NCI-H748 treated with DMSO at 0.1 percent for 48 hours (cell line): ENCODE results near the gene DKK2.
"Not testable (repeated sequence)": the region's sequence is repeated elsewhere in the genome, so short reads cannot be mapped to it uniquely, and the experiment has no call there.

Experiments used
- DNase-seq: peaks from one replicate; lab custom pipeline; 2025; lab: John Stamatoyannopoulos, UW

DKK2 gene

DNA sequence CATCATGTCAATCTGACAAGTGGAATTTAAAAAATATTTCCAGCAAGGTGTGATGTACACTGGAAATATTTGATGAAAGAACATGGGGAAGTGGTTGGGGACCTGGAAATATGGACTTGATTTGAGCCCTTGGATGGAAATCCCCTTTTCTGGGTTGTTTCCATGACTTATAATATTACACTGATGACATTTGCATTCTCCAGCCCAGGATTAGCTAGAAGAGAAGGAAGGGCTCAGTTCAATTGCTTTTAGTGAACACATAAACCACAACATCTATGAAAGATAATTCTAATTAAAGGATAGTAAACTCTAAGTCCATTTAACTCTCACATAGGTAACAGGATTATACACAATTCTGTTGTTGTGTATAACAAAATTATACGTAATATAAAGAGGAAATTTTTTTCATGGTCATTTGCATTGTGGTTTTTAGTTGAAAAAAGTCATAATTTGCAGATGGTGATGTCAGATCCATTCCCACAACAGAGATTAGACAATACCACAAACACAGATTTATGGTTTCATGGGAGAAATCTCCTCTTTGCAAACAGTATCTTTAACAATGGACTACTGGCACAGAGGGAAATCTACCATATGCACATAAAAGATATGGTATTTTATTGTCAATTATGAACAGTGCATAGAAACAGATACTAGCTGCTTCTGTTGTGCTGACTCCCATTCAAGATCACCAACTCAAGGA is 126.5 kb downstream of the DKK2 start:
- DNase-seq: no peak

GRCh38 chr4:106908049-106908448 is 128.1 kb downstream of the DKK2 start:
- DNase-seq: not testable (repeated sequence)

- no peak for DNase-seq
Observed at GRCh38 chr4:106907216-106907615, 128.9 kb downstream of the DKK2 start.

DNA sequence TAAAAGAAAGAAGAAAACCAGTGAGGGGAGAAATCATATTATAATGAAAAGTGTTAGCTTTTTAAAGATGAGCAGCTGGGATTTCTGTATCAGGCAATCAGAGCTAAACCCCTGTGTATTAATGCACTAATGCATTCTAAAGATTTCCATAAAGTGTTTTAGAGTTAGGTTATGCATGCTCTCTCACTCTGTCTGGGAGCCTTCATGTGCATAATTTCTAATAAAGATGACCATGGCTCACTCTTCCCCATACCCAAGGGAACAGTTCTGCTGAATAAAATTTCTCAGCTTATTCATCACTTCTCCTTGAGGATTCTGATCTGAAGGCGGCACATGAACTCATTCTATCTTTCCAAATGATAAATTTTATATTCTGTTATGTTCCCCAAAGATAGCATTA is 129.4 kb downstream of the DKK2 start:
- DNase-seq: no peak

GRCh38 chr4:106898621-106899230 is 137.4 kb downstream of the DKK2 start:
- peak; percentile 7 for DNase-seq

- no peak for DNase-seq
Observed at GRCh38 chr4:106893903-106894302, 142.2 kb downstream of the DKK2 start.

DNA sequence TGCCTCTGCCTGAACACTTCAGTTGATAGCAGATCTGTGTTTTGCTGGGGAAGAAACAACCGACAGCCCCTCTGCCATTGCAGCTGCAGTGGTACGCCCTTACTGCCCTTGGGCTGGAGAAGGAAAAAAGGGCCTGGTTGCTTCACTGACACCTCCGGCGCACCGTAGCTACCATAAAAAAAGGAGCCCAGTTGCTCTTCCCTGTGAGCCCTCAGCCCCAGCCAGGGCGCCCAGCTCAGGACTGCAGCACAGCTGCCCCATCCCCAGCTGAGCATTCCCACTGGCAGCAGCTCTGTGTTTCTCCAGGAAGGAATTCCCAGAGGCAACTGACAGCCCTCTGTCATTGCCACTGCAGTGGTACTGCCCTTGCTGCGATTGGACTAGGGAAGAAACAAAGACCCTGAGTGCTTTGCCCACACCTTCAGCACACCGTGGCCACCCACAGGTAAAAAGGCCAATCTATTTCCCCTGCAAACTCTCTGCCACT is 142.7 kb downstream of the DKK2 start:
- DNase-seq: no peak

GRCh38 chr4:106892786-106893185 is 143.3 kb downstream of the DKK2 start:
- no peak for DNase-seq

DNA sequence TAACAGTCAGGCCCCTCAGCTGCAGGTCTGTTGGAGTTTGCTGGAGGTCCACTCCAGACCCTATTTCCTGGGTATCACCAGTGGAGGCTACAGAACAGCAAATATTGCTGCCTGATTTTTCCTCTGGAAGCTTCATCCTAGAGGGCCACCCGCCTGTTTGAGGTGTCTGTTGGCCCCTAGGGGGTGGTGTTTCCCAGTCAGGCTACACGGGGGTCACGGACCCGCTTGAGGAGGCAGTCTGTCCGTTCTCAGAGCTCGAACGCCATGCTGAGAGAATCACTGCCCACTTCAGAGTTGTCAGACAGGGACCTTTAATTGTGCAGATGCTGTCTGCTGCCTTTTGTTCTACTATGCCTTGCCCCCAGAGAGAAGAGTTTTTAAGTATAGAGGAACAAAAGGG is 160.8 kb downstream of the DKK2 start:
- no peak for DNase-seq
